HEK293 (cell line): Measurements from ENCODE around the gene THOC1.

Source experiments
- CTCF ChIA-PET: fragments of 350-600 bp; formaldehyde crosslinking; extraction: SDS; loops from one replicate; lab custom pipeline; 2021; ENCODE audit warnings: antibody characterized with exemption; lab: Yijun Ruan, JAX
- POLR2A ChIA-PET: fragments of 300-600 bp; formaldehyde crosslinking; extraction: SDS; loops from one replicate; lab custom pipeline; 2020; ENCODE audit warnings: antibody characterized with exemption, inconsistent platforms; lab: Yijun Ruan, JAX
- H3K27ac ChIP-seq: fragments of 200-500 bp; sonication (Bioruptor generic); 2 replicates; pipeline ENCODE4 v1.5.1; 2014; ENCODE audit warnings: low read depth, low read length, control low read depth, inconsistent platforms; ENCODE audit errors: extremely low read depth
- H3K36me3 ChIP-seq, 2 experiments: fragments of 200-500 bp in 1 of 2; sonication (Bioruptor generic) in 1 of 2; 1 replicate in 1 of 2; 2 replicates in 1 of 2; pipeline ENCODE4 v1.5.1; 2014 to 2017; ENCODE audit warnings: inconsistent platforms in 2 of 2, low read length in 2 of 2; ENCODE audit not compliant: control insufficient read depth in 2 of 2, insufficient read depth in 1 of 2
- H3K4me1 ChIP-seq: fragments of 200-500 bp; sonication (Bioruptor generic); 2 replicates; pipeline ENCODE4 v1.5.1; 2014; ENCODE audit warnings: mild to moderate bottlenecking, low read length, inconsistent platforms; ENCODE audit not compliant: control insufficient read depth, insufficient read depth
- H3K4me3 ChIP-seq: 2 replicates; pipeline ENCODE4 v1.5.1; 2011; ENCODE audit warnings: low read depth, mild to moderate bottlenecking, control low read depth, low read length, moderate library complexity
- H3K9me3 ChIP-seq: fragments of 200-500 bp; sonication (Bioruptor generic); 2 replicates; pipeline ENCODE4 v1.5.1; 2014; ENCODE audit warnings: low read depth, low read length, inconsistent platforms; ENCODE audit not compliant: control insufficient read depth, insufficient read depth
- ATF2 ChIP-seq: fragments of 450-650 bp; formaldehyde crosslinking; IDR thresholded peaks from 2 replicates; pipeline ENCODE4 v1.5.1; 2016; ENCODE audit warnings: missing biosample characterization, missing genetic modification characterization, low read depth
- FEZF1 ChIP-seq: fragments of 450-650 bp; formaldehyde crosslinking; IDR thresholded peaks from 2 replicates; pipeline ENCODE4 v1.5.1; 2016; ENCODE audit warnings: missing biosample characterization, missing genetic modification characterization
- HIC1 ChIP-seq: fragments of 450-650 bp; formaldehyde crosslinking; IDR thresholded peaks from 2 replicates; pipeline ENCODE4 v1.5.1; 2016; ENCODE audit warnings: missing biosample characterization, missing genetic modification characterization
- HOXD13 ChIP-seq: sonication (generic); formaldehyde crosslinking; IDR thresholded peaks from 2 replicates; pipeline ENCODE4 v1.8.0; 2022; ENCODE audit warnings: missing genetic modification reagents, borderline replicate concordance
- IKZF3 ChIP-seq: fragments of 450-650 bp; IDR thresholded peaks from 2 replicates; pipeline ENCODE4 v1.5.0; 2018; ENCODE audit warnings: missing biosample characterization, mild to moderate bottlenecking, missing genetic modification characterization, moderate library complexity
- SCRT1 ChIP-seq: fragments of 450-650 bp; formaldehyde crosslinking; IDR thresholded peaks from 2 replicates; pipeline ENCODE4 v1.5.1; 2016; ENCODE audit warnings: missing biosample characterization, missing genetic modification characterization, borderline replicate concordance
- TCF7L2 ChIP-seq: IDR thresholded peaks from 2 replicates; pipeline ENCODE4 v1.6.1; 2011; ENCODE audit warnings: low read depth, mild to moderate bottlenecking, inconsistent platforms, low read length, moderate library complexity, borderline replicate concordance
- ZBTB49 ChIP-seq: fragments of 450-650 bp; formaldehyde crosslinking; IDR thresholded peaks from 2 replicates; pipeline ENCODE4 v1.5.1; 2016; ENCODE audit warnings: missing biosample characterization, missing genetic modification characterization, low read depth
- ZNF114 ChIP-seq: fragments of 450-650 bp; formaldehyde crosslinking; IDR thresholded peaks from 2 replicates; pipeline ENCODE4 v1.5.0; 2017; ENCODE audit warnings: missing biosample characterization, missing genetic modification characterization
- ZNF175 ChIP-seq: fragments of 450-650 bp; formaldehyde crosslinking; IDR thresholded peaks from 2 replicates; pipeline ENCODE4 v1.5.1; 2016; ENCODE audit warnings: missing biosample characterization, missing genetic modification characterization
- ZNF248 ChIP-seq: fragments of 450-650 bp; formaldehyde crosslinking; IDR thresholded peaks from 2 replicates; pipeline ENCODE4 v1.5.1; 2017; ENCODE audit warnings: missing biosample characterization, missing genetic modification characterization
- ZNF280C ChIP-seq: fragments of 450-650 bp; formaldehyde crosslinking; IDR thresholded peaks from 2 replicates; pipeline ENCODE4 v1.5.1; 2016; ENCODE audit warnings: missing biosample characterization, missing genetic modification characterization
- ZNF302 ChIP-seq: fragments of 450-650 bp; formaldehyde crosslinking; IDR thresholded peaks from 2 replicates; pipeline ENCODE4 v1.5.1; 2016; ENCODE audit warnings: missing biosample characterization, missing genetic modification characterization, low read depth
- ZNF335 ChIP-seq: fragments of 450-650 bp; formaldehyde crosslinking; conservative IDR thresholded peaks from 2 replicates; pipeline ENCODE4 v1.5.1; 2016; ENCODE audit warnings: missing biosample characterization, missing genetic modification characterization
- ZNF488 ChIP-seq: fragments of 450-650 bp; formaldehyde crosslinking; IDR thresholded peaks from 2 replicates; pipeline ENCODE4 v1.5.1; 2016; ENCODE audit warnings: missing biosample characterization, missing genetic modification characterization
- ZNF501 ChIP-seq: fragments of 450-650 bp; formaldehyde crosslinking; IDR thresholded peaks from 2 replicates; pipeline ENCODE4 v1.5.1; 2016; ENCODE audit warnings: missing biosample characterization, missing genetic modification characterization
- ZNF521 ChIP-seq: fragments of 450-650 bp; formaldehyde crosslinking; IDR thresholded peaks from 2 replicates; pipeline ENCODE4 v1.5.1; 2017; ENCODE audit warnings: missing biosample characterization, mild to moderate bottlenecking, missing genetic modification characterization
- ZNF654 ChIP-seq: fragments of 450-650 bp; formaldehyde crosslinking; IDR thresholded peaks from 2 replicates; pipeline ENCODE4 v1.5.1; 2016; ENCODE audit warnings: low read depth, missing biosample characterization, missing genetic modification characterization
- ZNF677 ChIP-seq: fragments of 450-650 bp; IDR thresholded peaks from 2 replicates; pipeline ENCODE4 v1.5.0; 2018; ENCODE audit warnings: missing biosample characterization, mild to moderate bottlenecking, missing genetic modification characterization, moderate library complexity
- ZNF747 ChIP-seq: fragments of 450-650 bp; formaldehyde crosslinking; IDR thresholded peaks from 2 replicates; pipeline ENCODE4 v1.5.1; 2016; ENCODE audit warnings: missing biosample characterization, missing genetic modification characterization
- ZSCAN18 ChIP-seq: fragments of 450-650 bp; formaldehyde crosslinking; IDR thresholded peaks from 2 replicates; pipeline ENCODE4 v1.5.1; 2016; ENCODE audit warnings: missing biosample characterization, missing genetic modification characterization

The THOC1 gene

DNA sequence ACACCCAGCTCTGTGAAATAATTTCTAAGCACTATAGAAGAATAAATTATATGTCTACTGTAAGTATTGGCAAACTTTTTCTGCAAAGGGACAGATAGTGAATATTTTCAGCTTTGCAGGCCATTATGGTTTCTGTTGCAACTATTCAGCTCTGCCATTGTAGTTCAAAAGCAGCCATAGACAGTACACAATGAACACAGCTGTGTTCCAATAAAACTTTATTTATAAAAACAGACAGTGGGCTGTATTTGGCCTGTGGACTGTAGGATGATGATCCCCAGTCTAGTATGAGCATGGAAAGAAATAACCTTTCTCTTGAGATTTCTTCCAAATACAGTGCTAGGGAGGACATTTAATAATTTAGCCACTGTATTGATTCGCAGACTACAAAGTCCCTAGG lies 35.2 kb upstream of the THOC1 start (continued):
- TF ChIP-seq HIC1 (tag by site-specific recombination), result no peak
- TF ChIP-seq SCRT1 (tag by site-specific recombination), result no peak
- TF ChIP-seq TCF7L2, result no peak
- TF ChIP-seq ZNF521 (tag by site-specific recombination), result no peak
- no peak for TF ChIP-seq HOXD13 (CRISPR knock-in tag)
- no peak for TF ChIP-seq ZBTB49

DNA sequence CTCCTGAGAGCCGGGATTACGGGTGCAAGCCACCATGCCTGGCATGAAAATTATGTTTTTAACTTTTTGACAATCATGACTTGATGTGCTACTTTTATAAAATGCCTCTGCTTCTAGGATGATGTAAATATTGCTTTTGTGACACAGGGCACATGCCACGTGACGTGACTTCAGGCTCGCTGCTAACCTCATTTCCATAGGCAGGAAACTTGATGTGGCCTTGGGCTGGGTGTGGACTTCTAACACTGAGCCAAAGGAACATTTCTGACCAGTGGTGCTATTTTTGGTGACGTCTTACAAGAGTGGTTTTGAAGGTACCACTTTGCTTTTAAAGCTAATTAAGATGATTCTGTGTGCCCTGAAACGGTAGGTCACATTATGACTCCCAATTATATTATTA lies 34.2 kb upstream of the THOC1 start:
- CTCF ChIA-PET, result no interaction called here
- no peak overlapping the region for H3K27ac ChIP-seq

GRCh38 chr18:297936-298335 lies 30.1 kb upstream of the THOC1 start:
- CTCF ChIA-PET, result interaction anchor here (1.1 to 3.2 kb wide), 3 partner anchors 18 to 318 kb away, joined by 3 to 13 read pairs (median 3); no protein-coding TSS in a partner anchor

More for the DNA sequence above, 34.2 kb upstream of the THOC1 start:
- H3K36me3 ChIP-seq, result no peaks in the 10 kb centered on the region
- TF ChIP-seq ZNF302 (tag by site-specific recombination), result no peak
- no peak for TF ChIP-seq ATF2 (tag by site-specific recombination)
- no peak for TF ChIP-seq ZNF747 (tag by site-specific recombination)
- no peak overlapping the region for H3K4me3 ChIP-seq
- H3K4me1 ChIP-seq, result peaks cover 3% of the 10 kb centered on the region
- H3K9me3 ChIP-seq, result no peaks in the 10 kb centered on the region
- POLR2A ChIA-PET, result no interaction called here

More at GRCh38 chr18:297936-298335, 30.1 kb upstream of the THOC1 start:
- Histone ChIP-seq H3K27ac (no peak overlapping the region), H3K4me3 (no peak overlapping the region), H3K4me1 (peaks cover 3% of the 10 kb centered on the region), H3K36me3 (no peaks in the 10 kb centered on the region), H3K9me3 (no peaks in the 10 kb centered on the region)
- POLR2A ChIA-PET, result no interaction called here
- TF ChIP-seq ZNF654 (tag by site-specific recombination), result no peak
- TF ChIP-seq FEZF1 (tag by site-specific recombination), result no peak
- no peak for TF ChIP-seq ZNF114 (tag by site-specific recombination)
- no peak for TF ChIP-seq ZNF488 (tag by site-specific recombination)
- TF ChIP-seq ZNF248 (tag by site-specific recombination), result no peak
- no peak for TF ChIP-seq ZNF280C
- TF ChIP-seq ZNF501 (tag by site-specific recombination), result no peak
- no peak for TF ChIP-seq ZNF175 (tag by site-specific recombination)
- TF ChIP-seq ZNF677 (tag by site-specific recombination), result no peak
- no peak for TF ChIP-seq IKZF3 (tag by site-specific recombination)
- TF ChIP-seq ZNF335, result no peak
- TF ChIP-seq ZSCAN18 (tag by site-specific recombination), result no peak
